Anterior cingulate cortex (tissue), 58 donors: ENCODE measurements around the gene PTAFR.
A peak's percentile ranks its signal among the peaks of the same experiment; 100 is the strongest.

Source experiments
- DNase-seq, 58 donors: peaks; one replicate each; lab custom pipeline; 2025; lab: John Stamatoyannopoulos, UW

The PTAFR gene

DNA sequence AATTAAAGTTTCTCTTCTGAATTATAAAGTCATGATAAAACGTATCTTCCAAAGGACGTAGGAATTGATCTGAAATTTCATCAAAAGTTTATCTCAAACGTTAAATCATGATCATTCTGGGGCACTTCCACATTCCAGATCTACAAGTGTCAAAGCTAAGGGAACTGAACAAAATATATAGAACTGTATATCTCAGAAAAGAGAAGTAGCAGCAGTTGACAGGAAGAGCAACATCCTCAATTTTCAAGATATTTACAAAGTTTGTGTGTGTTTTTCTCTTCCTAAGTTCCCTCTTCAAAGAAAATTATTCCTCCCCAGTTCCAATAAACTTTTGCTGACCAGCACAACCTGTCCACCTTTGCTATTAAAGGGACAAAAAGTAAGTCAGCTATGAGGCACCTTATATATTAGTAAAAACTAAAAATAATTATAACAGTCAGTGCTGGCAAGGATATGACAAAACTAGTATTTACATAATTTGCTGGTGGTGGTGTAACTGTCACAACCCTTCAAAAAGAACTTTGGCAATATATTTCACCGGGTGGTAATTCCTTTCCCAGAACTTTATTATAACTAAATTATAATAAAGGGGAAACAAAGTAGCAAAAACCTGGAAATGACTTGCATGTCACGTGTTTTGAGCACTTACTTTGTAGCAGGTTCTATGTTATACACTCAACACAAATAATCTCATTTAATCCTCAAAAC, 49.6 kb downstream of the PTAFR start:
- DNase-seq = no peak

DNA sequence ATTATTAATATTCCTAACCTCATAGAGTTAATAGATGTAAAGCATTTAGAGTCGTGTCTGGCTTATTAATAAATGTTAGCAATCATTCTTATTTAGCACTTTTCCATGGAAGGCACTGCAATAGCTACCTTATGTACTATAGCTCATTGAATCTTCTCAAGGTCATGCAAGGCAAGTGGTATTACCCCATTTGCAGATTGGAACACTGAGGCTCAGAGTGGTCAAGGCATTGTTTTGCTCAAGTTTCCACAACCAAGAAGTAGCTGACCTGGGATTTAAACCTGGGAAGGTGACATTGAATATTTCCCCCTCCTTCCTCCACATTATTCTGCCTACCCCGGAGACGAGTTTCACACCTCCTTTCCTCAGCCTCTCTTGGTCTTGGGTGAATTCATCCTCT, 50.3 kb downstream of the PTAFR start:
- no peak for DNase-seq

DNA sequence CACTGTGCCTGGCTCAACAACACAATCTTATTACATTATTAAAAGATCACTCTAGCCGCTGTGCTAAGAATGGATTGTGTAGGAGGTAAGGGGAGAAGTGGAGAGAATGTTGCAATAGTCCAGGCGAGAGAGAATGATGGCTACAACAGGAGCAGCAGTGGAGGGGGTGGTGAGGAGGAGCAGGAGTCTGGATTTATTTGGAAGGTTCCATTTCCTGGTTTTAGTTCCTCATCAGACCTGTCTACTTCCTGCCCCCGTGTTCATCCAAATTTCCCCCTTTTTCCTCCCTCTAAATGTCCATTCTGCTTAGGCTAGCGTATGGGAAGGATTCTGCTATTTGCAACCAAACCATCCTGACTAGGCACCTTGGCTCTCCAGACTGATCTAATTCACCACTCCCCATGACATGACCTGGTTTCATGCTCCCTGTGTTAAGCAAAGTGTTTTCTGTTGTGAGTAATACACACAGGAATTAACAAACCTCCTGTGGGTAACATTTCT, 53.0 kb downstream of the PTAFR start:
- peak in 15 of 58 donors; percentile 4 to 53 (median 10) for DNase-seq

DNA sequence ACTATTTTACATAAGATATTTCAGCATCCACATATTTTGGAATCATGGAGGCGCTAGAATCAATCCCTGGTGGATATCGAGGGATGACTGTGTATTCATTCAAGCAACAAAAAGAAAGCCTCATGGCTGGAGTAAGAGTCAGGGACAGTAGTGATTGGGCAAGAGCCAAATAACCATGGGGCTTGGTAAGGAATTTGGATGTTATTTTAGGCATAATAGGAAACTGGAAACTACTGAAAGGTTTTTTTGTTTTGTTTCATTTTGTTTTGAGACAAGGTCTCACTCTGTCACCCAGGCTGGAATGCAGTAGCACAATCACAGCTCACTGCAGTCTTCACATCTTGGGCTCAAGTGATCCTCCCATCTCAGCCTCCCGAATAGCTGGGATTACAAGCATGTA, 54.3 kb downstream of the PTAFR start:
- DNase-seq = no peak

DNA sequence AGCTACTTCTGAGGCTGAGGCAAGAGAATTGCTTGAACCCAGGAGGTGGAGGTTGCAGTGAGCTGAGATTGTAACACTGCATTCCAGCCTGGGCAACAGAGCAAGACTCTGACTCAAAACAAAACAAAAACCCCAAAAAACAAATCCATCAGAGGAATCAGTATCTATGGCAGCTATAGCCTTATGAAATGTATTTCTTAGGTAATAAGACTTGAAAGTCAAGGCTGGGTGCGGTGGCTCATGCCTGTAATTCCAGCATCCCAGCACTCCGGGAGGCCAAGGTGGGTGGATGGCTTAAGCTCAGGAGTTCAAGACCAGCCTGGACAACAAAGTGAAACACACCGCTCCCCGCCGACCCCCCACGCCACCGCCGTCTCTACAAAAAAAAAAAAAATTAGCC, 56.9 kb downstream of the PTAFR start:
- DNase-seq = no peak

DNA sequence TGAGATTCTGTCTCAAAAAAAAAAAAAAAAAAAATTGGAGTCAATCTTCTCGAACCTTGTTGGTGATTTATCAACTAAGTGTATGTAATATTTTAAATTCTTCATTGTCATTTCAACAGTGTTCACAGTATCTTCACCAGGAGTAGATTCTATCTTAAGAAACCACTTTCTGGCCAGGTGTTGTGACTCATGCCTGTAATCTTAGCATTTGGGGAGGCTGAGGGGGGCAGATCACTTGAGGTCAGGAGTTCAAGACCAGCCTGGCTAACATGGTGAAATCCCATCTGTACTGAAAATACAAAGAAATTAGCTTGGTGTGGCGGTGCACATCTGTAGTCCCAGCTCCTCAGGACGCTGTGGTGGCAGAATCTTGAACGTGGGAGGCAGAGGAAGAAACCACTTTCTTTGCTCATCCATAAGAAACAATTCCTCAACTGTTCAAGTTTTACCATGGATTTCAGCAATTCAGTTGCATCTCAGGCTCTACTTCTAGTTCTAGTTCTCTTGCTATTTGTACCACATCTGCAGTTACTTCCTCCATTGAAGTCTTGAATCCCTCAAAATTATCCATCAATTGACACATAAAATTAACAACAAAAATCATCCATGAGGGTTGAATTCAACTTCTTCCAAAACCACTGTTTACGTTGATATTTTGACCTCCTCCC, 57.7 kb downstream of the PTAFR start:
- DNase-seq = no peak

DNA sequence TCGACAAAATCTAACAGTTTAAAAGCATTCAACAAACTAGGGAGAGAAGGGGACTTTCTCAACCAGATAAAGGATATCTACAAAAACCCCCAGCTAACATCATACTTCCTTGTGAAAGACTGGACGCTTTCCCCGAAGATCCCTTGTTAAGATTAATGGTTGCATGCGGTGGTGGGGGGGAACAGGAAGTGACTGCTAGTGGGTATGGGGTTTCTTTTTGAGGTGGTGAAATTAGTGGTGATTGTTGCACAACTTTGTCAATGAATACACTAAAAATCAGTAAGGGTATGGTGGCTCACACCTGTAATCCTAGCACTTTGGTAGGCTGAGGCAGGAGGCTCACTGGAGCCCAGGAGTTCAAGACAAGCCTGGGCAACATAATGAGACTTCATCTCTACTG, 61.2 kb downstream of the PTAFR start:
- DNase-seq = no peak

DNA sequence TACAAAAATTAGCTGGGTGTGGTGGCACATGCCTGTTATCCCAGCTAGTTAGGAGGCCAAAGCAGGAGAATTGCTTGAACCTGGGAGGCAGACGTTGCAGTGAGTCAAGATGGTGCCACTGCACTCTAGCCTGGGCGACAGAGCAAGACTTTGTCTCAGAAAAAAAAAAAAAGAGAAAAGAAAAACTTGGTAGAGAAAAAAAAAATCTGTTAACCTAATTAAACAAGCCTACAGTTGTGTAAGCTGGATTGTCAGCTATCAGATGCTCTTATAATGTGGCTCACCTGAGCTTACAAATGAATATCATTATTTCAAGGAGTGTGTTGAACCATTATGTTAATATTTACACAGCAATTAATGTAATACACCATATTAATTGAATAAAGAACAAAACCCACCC, 61.6 kb downstream of the PTAFR start:
- no peak for DNase-seq

DNA sequence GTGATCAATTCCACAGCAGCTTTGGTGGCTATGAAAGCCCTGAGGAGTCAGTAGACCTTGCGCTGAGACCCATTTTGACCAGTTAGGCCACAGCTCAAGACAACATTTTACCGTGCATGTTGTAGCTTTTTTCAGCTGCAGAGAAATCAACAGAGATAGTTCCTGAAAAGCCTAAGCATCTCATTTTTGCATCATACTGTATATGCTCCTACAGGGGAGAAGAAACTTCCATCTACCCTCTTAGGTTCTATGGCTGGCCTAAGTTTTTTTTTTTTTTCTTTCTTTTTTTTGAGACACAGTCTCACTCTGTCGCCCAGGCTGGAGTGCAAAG, 63.3 kb downstream of the PTAFR start:
- DNase-seq = no peak

DNA sequence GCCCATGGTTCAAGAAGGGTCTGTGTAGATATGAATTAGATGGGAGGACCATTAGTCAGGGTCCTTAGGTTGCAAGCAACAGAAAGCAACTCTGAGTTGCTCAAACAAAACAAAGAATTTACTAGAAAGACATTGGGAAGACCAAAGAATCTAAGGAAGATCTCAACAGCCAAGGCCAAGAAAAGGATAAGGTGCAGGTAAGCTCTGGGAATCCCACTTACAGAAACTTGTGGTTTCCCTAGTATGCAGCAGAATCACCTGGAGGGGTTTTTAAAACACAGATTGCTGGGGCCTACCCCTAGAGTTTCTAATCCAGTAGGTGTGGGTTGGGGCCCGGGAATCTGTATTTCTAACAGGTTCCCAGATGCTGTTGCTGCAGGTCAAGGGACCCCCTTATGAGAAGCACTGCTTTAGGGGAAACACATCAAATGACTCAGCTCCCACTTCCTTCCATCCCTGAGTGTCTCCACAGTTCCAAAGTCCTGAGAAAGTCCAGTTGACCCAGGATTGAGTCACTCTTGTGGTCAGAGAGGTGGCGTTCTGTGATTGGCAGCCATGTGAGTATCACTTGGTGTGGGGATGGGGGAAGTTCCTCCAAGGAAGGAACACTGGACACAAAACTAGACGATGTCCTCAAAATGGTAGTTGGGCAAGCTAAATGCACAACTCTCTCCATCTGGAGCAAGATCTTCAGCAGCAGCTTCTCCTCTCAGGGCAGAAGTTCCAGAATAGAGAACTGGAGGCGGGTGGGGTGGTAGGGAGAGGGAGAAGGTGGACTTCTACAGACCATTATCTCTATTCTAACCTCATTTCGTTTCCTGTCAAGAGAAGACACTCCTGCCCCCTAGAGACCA, 63.9 kb downstream of the PTAFR start:
- peak in 9 of 58 donors; percentile 1 to 30 (median 8) for DNase-seq

DNA sequence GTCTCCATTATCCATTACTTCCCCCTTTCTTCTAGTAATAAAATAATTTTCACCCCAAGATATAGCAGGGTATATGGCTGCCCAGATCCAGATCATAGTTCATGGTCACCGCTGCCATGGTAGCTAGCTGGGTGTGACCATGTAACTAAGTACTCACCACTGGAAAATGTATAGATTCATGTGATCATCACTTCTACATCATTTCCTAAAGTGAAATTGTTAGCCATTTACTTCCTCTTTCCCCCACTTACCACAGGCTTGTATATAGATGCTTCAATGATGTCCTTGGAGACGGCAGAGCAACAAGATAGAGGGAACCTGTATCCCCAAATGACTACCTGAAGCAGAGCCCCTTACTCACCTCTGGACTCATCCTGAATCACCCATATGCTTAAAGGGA, 65.3 kb downstream of the PTAFR start:
- no peak for DNase-seq

DNA sequence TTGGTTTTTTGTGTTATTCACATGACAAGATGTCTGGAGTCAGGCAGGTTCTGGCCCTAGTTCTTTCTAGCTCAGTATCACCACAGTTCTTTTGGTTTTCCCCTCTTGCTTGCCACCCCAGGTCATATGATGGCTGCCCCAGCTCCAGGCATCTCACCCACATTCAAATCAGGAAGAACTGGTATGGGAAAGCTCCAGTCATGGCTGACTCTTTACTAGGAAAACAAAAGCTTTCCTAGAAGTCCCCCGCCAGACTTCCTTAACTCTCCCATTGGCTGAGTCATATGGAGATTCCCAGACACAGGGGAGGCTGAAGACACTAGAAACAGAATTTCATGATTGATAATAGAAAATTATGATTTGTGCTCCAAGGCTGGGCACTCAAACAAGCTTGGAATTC, 65.9 kb downstream of the PTAFR start:
- DNase-seq = no peak

DNA sequence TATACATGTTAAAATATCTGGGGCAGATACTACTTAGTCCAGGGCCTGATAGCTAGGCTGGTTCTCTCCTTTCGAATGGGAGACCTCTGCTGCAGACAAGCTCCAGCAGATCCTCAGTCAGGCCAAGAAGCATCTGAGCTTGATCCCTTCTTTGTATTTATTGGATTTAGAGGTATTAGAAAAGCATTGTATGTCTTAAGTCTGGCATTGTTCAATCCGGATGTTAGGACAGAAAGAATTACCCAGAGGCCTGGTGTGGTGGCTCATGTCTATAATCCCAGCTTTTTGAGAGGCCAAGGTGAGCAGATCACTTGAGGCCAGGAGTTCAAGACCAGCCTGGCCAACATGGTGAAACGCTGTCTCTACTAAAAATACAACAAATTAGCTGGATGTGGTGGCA, 66.9 kb downstream of the PTAFR start:
- no peak for DNase-seq

DNA sequence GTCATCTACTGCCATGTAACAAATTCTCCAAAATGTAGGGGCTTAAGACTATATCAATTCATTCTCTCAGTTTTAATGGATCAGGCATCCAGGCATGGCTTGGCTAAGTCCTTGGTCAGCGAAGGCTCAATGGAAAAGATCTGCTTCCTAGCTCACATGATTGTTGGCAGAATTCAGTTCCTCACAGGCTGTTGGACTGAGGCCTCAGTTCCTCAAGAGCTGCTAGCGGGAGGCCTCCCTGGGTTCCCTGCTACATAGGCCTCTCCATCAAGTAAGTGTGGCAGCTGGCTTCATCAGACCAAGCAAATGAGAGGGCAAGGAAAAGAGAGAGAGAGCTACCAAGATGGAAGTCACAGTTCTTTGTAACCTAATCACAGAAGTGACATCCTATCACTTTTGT, 68.5 kb downstream of the PTAFR start:
- DNase-seq = no peak

DNA sequence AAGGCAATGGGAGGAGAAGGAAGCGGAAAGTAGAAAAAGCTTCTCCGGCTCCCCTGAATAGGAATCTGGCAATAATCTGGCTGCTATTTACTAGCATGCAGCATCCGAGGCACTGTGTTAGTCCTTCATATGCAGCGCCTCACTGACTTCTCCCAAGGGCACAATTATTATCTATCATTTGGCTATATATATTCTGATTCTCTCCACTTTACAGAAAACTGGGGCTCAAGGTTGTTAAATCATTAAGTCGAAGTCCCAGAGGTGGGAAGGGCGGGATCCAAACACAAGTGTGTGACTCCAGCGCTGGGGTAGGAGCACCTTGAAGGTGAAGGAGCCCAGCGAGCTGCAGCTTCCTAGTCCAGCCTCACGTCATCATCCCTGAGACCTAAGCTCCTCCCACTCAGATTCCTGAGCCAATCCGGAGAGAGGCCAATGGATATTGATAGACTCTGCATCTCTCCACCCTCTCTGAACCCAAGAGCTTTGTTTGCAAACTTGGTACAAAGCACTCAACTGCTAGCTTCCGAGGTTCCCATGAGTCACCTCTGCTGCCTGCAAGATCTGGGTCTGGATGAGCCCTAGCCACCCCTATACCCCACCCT, 71.5 kb downstream of the PTAFR start:
- peak in 49 of 58 donors; percentile 8 to 85 (median 56) for DNase-seq

DNA sequence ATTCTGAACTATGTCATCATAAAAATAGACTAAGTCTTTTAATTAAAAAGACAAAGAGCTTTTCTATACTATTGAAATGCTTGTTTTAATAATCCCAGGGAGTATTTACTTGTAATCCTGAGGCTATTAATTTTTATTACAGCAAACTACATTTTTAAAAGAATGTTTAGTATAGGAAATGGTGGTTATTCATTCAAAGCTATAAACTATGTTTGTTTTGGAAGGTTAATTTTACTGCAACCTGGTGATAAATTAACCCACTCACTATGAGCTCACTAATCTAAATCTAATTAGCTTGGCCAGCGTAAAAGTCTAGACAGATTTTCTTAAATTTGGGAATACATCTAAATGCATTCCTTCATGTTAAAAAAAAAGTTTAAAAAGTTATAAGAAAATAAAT, 74.3 kb downstream of the PTAFR start:
- DNase-seq = no peak

DNA sequence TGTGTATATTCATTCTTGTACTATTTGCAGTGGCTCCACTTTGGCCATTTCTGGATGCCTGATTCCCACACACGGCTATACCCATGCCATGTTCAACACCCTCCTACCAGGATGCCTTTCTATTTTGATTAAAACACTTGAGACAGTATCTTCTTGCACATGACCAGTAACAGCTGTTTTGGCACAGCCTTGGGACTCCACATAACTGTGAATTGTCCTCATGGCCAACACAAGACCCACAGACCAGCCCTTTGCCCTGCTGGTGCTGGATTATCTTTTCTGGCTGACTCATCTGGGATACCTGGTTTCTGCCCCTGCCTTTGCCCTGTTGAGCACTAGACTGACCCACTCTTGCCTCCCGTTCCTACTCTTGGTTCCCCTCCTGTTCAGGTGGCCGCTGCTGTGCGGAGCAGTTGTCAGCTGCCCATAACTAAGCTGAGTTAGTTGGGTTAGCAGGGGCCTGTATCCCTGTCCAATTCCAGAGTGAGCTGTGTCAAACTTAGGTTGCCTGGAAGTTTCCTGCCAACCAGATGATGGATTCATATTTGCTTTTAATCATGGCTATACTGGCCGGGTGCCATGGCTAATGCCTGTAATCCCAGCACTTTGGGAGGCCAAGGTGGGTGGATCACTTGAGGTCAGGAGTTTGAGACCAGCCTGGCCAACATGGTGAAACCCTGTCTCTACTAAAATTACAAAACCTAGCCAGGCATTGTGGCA, 77.3 kb downstream of the PTAFR start:
- no peak for DNase-seq
